Ishikawa (cell line): ENCODE data around the gene TJP2.

ENCODE experiments used
- CEBPB ChIP-seq: IDR thresholded peaks from 2 replicates; pipeline ENCODE4 v1.6.1; 2012
- CREB1 ChIP-seq: IDR thresholded peaks from 2 replicates; pipeline ENCODE4 v1.6.1; 2012; ENCODE audit warnings: low read depth
- EGR1 ChIP-seq: IDR thresholded peaks from 2 replicates; pipeline ENCODE4 v1.6.1; 2012
- EP300 ChIP-seq: IDR thresholded peaks from 2 replicates; pipeline ENCODE4 v1.6.1; 2012; ENCODE audit warnings: borderline replicate concordance
- FOXM1 ChIP-seq: IDR thresholded peaks from 2 replicates; pipeline ENCODE4 v1.6.1; 2012; ENCODE audit warnings: low read depth, borderline replicate concordance
- MAX ChIP-seq: IDR thresholded peaks from 2 replicates; pipeline ENCODE4 v1.6.1; 2012
- NFIC ChIP-seq: IDR thresholded peaks from 2 replicates; pipeline ENCODE4 v1.6.1; 2012
- RAD21 ChIP-seq: IDR thresholded peaks from 2 replicates; pipeline ENCODE4 v1.6.1; 2012; ENCODE audit warnings: low read depth
- REST ChIP-seq: IDR thresholded peaks from 2 replicates; pipeline ENCODE4 v1.6.1; 2012; ENCODE audit warnings: low read depth, mild to moderate bottlenecking
- TAF1 ChIP-seq: IDR thresholded peaks from 2 replicates; pipeline ENCODE4 v1.6.1; 2012; ENCODE audit warnings: low read depth, mild to moderate bottlenecking
- TCF12 ChIP-seq: IDR thresholded peaks from 2 replicates; pipeline ENCODE4 v1.6.1; 2012; ENCODE audit warnings: low read depth
- TEAD4 ChIP-seq: IDR thresholded peaks from 2 replicates; pipeline ENCODE4 v1.6.1; 2012
- USF1 ChIP-seq: IDR thresholded peaks from 2 replicates; pipeline ENCODE4 v1.6.1; 2012
- YY1 ChIP-seq: IDR thresholded peaks from 2 replicates; pipeline ENCODE4 v1.6.1; 2012; ENCODE audit warnings: low read depth
- ZBTB7A ChIP-seq: IDR thresholded peaks from 2 replicates; pipeline ENCODE4 v1.6.1; 2012; ENCODE audit warnings: low read depth

TJP2 gene

DNA sequence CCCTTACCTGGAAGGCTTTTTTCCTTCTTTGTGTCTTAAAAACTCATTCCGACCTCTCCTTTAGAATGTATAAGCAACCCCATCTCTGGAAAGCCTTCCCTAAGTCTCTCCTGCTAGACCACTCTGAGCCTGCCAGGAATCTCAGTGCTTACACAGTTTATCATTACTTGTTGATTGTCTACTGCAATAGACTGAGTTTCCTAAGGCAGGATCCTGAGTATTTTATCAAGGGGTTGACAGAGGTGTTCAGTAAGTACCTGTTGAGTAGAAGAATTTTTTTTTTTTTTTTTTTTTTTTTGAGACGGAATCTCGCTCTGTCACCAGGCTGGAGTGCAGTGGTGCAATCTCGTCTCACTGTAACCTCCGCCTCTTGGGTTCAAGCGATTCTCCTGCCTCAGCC is 2.6 kb upstream of the TJP2 start:
- no peak for TF ChIP-seq TAF1
- no peak for TF ChIP-seq MAX
- no peak for TF ChIP-seq USF1
- no peak for TF ChIP-seq TEAD4
- no peak for TF ChIP-seq EGR1
- no peak for TF ChIP-seq REST
- no peak for TF ChIP-seq CREB1
- no peak for TF ChIP-seq CEBPB
- no peak for TF ChIP-seq TCF12
- no peak for TF ChIP-seq NFIC
- no peak for TF ChIP-seq FOXM1
- TF ChIP-seq RAD21 = no peak
- TF ChIP-seq YY1 = no peak
- no peak for TF ChIP-seq EP300
- TF ChIP-seq ZBTB7A = no peak

GRCh38 chr9:69172895-69173294 is 1.2 kb upstream of the TJP2 start:
- TF ChIP-seq ZBTB7A = no peak
- TF ChIP-seq EP300 = no peak
- TF ChIP-seq FOXM1 = no peak
- TF ChIP-seq MAX = no peak
- TF ChIP-seq YY1 = no peak
- TF ChIP-seq CREB1 = no peak
- no peak for TF ChIP-seq TCF12
- TF ChIP-seq CEBPB = no peak
- no peak for TF ChIP-seq TEAD4
- no peak for TF ChIP-seq EGR1
- no peak for TF ChIP-seq NFIC
- no peak for TF ChIP-seq USF1

- TF ChIP-seq NFIC (peak; percentile 40; the same call in 1 of the 2 replicates), TCF12 (no peak)
Measured at GRCh38 chr9:69173497-69173890, 583 bp upstream of the TJP2 start.

GRCh38 chr9:69174616-69175463 is 763 bp downstream of the TJP2 start:
- TF ChIP-seq EP300 (no peak), CREB1 (no peak), NFIC (no peak), RAD21 (no peak), REST (no peak), ZBTB7A (no peak), TEAD4 (no peak), MAX (no peak), EGR1 (no peak), TAF1 (no peak), YY1 (no peak), CEBPB (no peak), USF1 (no peak), FOXM1 (no peak), TCF12 (no peak)

DNA sequence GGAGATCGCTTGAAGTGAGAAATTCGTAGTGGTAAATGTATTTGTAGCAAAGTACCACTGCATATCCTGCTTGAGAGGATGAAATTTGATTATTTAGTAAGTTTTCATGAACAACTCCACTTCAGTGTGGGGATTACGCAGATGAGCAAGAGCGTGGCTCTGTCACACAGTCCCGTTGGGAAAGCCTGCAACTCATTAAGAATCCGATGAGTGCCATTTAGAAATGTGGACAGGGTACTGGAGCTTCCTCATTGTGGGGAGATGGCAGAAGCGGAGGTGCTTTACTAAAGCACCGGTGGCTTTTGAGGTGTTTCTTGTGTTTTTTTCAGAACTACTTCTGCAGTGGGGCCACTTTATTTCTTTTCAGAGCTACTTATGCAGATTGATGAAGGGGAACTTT is 1.4 kb downstream of the TJP2 start:
- TF ChIP-seq USF1 = no peak
- TF ChIP-seq ZBTB7A = no peak
- TF ChIP-seq CREB1 = no peak
- no peak for TF ChIP-seq YY1
- TF ChIP-seq EP300 = no peak
- TF ChIP-seq REST = no peak
- no peak for TF ChIP-seq TAF1
- TF ChIP-seq EGR1 = no peak
